Natural killer cell treated with Interleukin-12 subunit alpha and Interleukin-12 subunit beta and Interleukin-15 and Interleukin-18, amount 100 ng/mL, for 72 hours (primary cell): ENCODE results near the gene ABCF1. TPM values are rescaled to one million over a fixed set of nuclear protein-coding genes. Genes with fewer than 3 reads are reported as not detected.
"Not testable (repeated sequence)": the region's sequence is repeated elsewhere in the genome, so short reads cannot be mapped to it uniquely, and the experiment has no call there.

ENCODE experiments used
- ATAC-seq, 2 donors: fragments of 150-1000 bp; cut with Tn5 transposase in 1 of 2; sonication (Bioruptor Pico), chemical (Tn5 transposase) in 1 of 2; 2 replicates each; pipeline ENCODE4 v1.10.0; 2021
- DNase-seq: peaks from one replicate; pipeline ENCODE4 v3.0.0; 2022; ENCODE audit warnings: low spot score
- H3K27ac Mint-ChIP-seq, 2 donors: 1 replicate in 1 of 2; 2 replicates in 1 of 2; pipeline ENCODE4 v1.8.0; 2022; ENCODE audit warnings: mixed read lengths in 2 of 2, mild to moderate bottlenecking in 1 of 2, moderate library complexity in 1 of 2
- H3K27me3 Mint-ChIP-seq, 2 donors: 1 replicate in 1 of 2; 2 replicates in 1 of 2; pipeline ENCODE4 v1.8.0; 2022; ENCODE audit warnings: mixed read lengths in 2 of 2
- H3K36me3 Mint-ChIP-seq: one replicate; pipeline ENCODE4 v1.8.0; 2022; ENCODE audit warnings: mixed read lengths
- H3K4me1 Mint-ChIP-seq, 2 donors: 1 replicate in 1 of 2; 2 replicates in 1 of 2; pipeline ENCODE4 v1.8.0; 2022; ENCODE audit warnings: low read depth in 2 of 2, mixed read lengths in 2 of 2, mild to moderate bottlenecking in 1 of 2
- H3K4me3 Mint-ChIP-seq: one replicate; pipeline ENCODE4 v1.8.0; 2022; ENCODE audit warnings: mixed read lengths
- H3K9me3 Mint-ChIP-seq: 2 replicates; pipeline ENCODE4 v1.8.0; 2022; ENCODE audit warnings: mixed read lengths
- total RNA-seq, 2 donors: library from RNA; stranded (reverse); gene quantifications; one replicate each; pipeline ENCODE4 v1.2.3, GENCODE V29; 2022

Gene ABCF1
- 100 to 1,000 TPM in 1 of 2 donors, 10 to 100 TPM in 1; 94.8 to 122 TPM for total RNA-seq

GRCh38 chr6:30571075-30571761, at the start of gene ABCF1:
Gene ABCF1, plus strand, starts transcription at chr6:30571442. Its CDS starts 46 bp downstream, at chr6:30571488.
- Mint-ChIP-seq H3K4me1 (peaks cover 48 to 61% of the 10 kb centered on the region in 2 donors), H3K27me3 (no peaks in the 10 kb centered on the region), H3K36me3 (peaks cover 15% of the 10 kb centered on the region), H3K4me3 (peak within 1 kb of the TSS; percentile 98), H3K27ac (peak within 1 kb of the TSS; percentile 93 to 94), H3K9me3 (no peaks in the 10 kb centered on the region)
- ATAC-seq (peak; percentile 97 to 98), DNase-seq (peak; percentile 100)

- Mint-ChIP-seq H3K36me3 (peaks cover 19% of the 10 kb centered on the region), H3K4me1 (peaks cover 39 to 40% of the 10 kb centered on the region in 2 donors)
- not testable (repeated sequence) for ATAC-seq, H3K9me3 Mint-ChIP-seq, H3K27me3 Mint-ChIP-seq, DNase-seq, H3K27ac Mint-ChIP-seq, H3K4me3 Mint-ChIP-seq
Measured at GRCh38 chr6:30521952-30522351, 49.3 kb upstream of the ABCF1 start.

GRCh38 chr6:30526444-30526843, 44.8 kb upstream of the ABCF1 start:
- not testable (repeated sequence) for H3K27me3 Mint-ChIP-seq, ATAC-seq, H3K9me3 Mint-ChIP-seq, DNase-seq
- Mint-ChIP-seq H3K4me3 (peak overlapping the region; percentile 43), H3K36me3 (peaks cover 19% of the 10 kb centered on the region), H3K27ac (peak overlapping the region; percentile 22), H3K4me1 (peaks cover 50 to 60% of the 10 kb centered on the region in 2 donors)

DNA sequence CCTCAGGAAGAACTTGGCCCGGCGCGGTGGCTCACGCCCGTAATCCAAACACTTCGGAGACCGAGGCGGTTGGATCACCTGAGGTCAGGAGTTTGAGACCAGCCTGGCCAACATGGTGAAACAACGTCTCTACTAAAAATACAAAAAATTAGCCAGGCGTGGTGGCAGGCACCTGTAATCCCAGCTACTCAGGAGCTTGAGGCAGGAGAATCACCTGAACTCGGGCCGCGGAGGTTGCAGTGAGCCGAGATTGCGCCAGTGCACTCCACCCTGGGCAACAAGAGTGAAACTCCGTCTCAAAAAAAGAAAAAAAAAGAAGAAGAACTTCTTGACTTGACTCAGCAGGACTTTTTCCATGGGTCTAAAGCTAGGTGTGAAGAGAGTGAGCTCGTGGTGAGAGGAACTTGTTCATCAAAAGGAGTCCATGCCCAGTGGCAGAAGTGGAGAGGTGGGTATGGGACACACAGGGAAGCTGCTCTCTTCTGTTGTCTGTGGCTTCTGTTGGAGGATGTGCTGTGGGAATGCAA, 41.8 kb upstream of the ABCF1 start:
- H3K4me1 Mint-ChIP-seq: peaks cover 49 to 66% of the 10 kb centered on the region in 2 donors
- H3K27ac Mint-ChIP-seq: peak overlapping the region; percentile 80 to 87
- not testable (repeated sequence) for DNase-seq

DNA sequence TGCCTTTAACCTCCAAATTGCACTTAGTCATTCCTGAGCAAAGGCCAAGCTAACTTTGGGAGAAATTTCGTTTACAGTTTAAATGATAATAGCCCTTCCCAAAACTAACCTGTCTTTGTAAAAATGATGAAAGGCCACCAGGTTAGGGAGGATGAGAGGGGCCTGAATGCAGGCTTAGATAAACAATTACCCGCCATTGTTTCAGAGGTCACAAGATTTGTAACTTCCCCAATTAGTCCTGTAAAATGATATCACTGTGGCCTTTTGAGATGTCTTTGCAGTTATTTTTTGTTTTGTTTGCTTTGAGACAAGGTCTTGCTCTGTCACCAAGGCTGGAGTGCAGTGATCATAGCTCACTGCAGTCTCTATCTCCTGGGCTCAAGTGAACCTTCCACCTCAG, 41.2 kb upstream of the ABCF1 start:
- Mint-ChIP-seq H3K27me3 (no peaks in the 10 kb centered on the region), H3K9me3 (no peaks in the 10 kb centered on the region), H3K4me1 (peaks cover 45 to 62% of the 10 kb centered on the region in 2 donors), H3K27ac (peak overlapping the region; percentile 80 to 87), H3K36me3 (no peaks in the 10 kb centered on the region), H3K4me3 (peak overlapping the region; percentile 73)
- no peak for ATAC-seq
- DNase-seq: no peak

More for the DNA sequence above, 41.8 kb upstream of the ABCF1 start:
- H3K27me3 Mint-ChIP-seq, H3K9me3 Mint-ChIP-seq, H3K36me3 Mint-ChIP-seq: not testable (repeated sequence)
- ATAC-seq: peak; percentile 82 to 84
- peak overlapping the region; percentile 73 for H3K4me3 Mint-ChIP-seq

GRCh38 chr6:30533460-30534294, 37.6 kb upstream of the ABCF1 start:
- peaks cover 21 to 33% of the 10 kb centered on the region in 2 donors for H3K4me1 Mint-ChIP-seq

DNA sequence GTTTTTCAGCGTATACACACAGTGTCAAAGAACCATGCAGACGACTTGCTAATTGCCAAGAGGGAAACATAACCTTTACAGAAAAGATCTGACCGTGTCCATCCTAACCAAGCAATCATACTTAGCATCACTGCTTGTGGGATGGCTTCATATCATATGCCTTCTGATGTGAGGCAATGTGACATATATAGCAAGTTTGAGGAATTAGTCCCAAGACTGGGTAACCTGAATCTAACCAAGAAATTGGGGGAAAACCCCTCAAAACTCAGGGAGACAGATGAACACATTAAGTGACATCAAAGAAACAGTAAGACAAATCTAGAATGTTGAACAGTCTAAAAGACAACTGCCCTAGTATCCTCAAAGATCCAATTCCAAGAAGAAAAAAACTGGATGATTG, 33.3 kb upstream of the ABCF1 start:
- no peak overlapping the region for H3K27ac Mint-ChIP-seq
- peaks cover 13 to 24% of the 10 kb centered on the region in 2 donors for H3K4me1 Mint-ChIP-seq
- no peak for ATAC-seq
- no peak for DNase-seq
- no peaks in the 10 kb centered on the region for H3K36me3 Mint-ChIP-seq
- no peak overlapping the region for H3K4me3 Mint-ChIP-seq
- H3K27me3 Mint-ChIP-seq: no peaks in the 10 kb centered on the region
- H3K9me3 Mint-ChIP-seq: no peaks in the 10 kb centered on the region

More at GRCh38 chr6:30533460-30534294, 37.6 kb upstream of the ABCF1 start:
- Mint-ChIP-seq H3K27ac (peak overlapping the region; percentile 65 to 96), H3K36me3 (no peaks in the 10 kb centered on the region), H3K4me3 (peak overlapping the region; percentile 55), H3K9me3 (no peaks in the 10 kb centered on the region), H3K27me3 (no peaks in the 10 kb centered on the region)
- DNase-seq: no peak
- ATAC-seq: no peak

DNA sequence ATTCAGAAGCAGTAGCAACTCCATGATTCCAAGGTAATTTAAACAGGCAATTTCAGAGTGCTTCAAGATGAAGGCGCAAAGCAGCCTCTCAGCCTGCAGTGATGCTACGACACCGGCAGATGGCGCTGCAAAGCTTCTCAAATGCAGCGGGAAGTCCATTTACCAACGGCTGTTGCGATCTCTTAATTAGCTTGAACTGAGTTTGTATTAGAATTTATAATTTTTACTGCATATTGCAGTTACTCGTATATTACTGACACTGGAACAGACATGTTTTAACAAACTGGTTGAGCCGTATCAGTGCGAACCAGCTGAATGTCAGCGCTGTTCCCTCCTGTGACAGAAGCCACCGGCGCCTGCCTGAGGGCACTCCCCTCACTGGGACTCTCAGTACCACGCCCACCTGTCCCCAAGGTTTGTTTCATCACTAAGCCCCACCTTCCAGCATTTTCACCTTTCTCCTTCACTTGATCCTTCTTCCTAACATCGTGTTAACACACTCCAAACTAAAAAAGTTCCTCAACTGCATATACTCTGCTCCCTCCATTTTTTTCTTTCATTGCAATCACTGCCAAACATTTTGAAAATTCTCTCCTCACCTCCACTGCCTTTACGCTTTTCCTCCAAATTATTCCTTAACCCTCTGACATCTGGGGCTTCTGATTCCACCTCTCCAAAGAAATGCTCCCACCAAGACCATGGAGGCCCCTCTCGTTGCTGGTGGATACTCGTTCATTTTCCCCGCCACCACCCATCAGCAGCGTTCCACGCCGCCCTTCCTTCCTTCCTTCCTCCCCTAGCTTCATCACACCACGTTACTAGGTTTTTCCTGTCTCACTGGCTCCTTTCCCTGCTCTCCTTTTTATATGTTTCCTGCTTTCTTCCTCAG, 29.5 kb upstream of the ABCF1 start:
- ATAC-seq (peak; percentile 79 to 86), DNase-seq (peak; percentile 88)
- no peaks in the 10 kb centered on the region for H3K27me3 Mint-ChIP-seq
- peaks cover 28 to 34% of the 10 kb centered on the region in 2 donors for H3K4me1 Mint-ChIP-seq
- H3K36me3 Mint-ChIP-seq: no peaks in the 10 kb centered on the region
- peak overlapping the region; percentile 85 for H3K4me3 Mint-ChIP-seq
- H3K9me3 Mint-ChIP-seq: no peaks in the 10 kb centered on the region
- H3K27ac Mint-ChIP-seq: peak overlapping the region; percentile 16 to 36

GRCh38 chr6:30542404-30542725, 28.9 kb upstream of the ABCF1 start:
- no peaks in the 10 kb centered on the region for H3K27me3 Mint-ChIP-seq
- H3K4me3 Mint-ChIP-seq: peak overlapping the region; percentile 85
- peaks cover 28 to 34% of the 10 kb centered on the region in 2 donors for H3K4me1 Mint-ChIP-seq
- DNase-seq (no peak), ATAC-seq (peak in 1 of 2 donors; percentile 64)
- peak overlapping the region; percentile 16 to 36 for H3K27ac Mint-ChIP-seq
- H3K9me3 Mint-ChIP-seq: no peaks in the 10 kb centered on the region
- no peaks in the 10 kb centered on the region for H3K36me3 Mint-ChIP-seq

GRCh38 chr6:30542915-30543314, 28.3 kb upstream of the ABCF1 start:
- peak overlapping the region; percentile 85 for H3K4me3 Mint-ChIP-seq
- peaks cover 28 to 34% of the 10 kb centered on the region in 2 donors for H3K4me1 Mint-ChIP-seq
- H3K27ac Mint-ChIP-seq: peak overlapping the region; percentile 16 to 36
- no peaks in the 10 kb centered on the region for H3K27me3 Mint-ChIP-seq
- H3K36me3 Mint-ChIP-seq: no peaks in the 10 kb centered on the region
- ATAC-seq: no peak
- H3K9me3 Mint-ChIP-seq: no peaks in the 10 kb centered on the region
- no peak for DNase-seq

- Mint-ChIP-seq H3K4me3 (no peak overlapping the region), H3K27me3 (no peaks in the 10 kb centered on the region), H3K27ac (no peak overlapping the region), H3K9me3 (no peaks in the 10 kb centered on the region), H3K36me3 (peaks cover 8% of the 10 kb centered on the region), H3K4me1 (peaks cover 28 to 34% of the 10 kb centered on the region in 2 donors)
- ATAC-seq (no peak), DNase-seq (no peak)
Measured at GRCh38 chr6:30543821-30544220, 27.4 kb upstream of the ABCF1 start.

DNA sequence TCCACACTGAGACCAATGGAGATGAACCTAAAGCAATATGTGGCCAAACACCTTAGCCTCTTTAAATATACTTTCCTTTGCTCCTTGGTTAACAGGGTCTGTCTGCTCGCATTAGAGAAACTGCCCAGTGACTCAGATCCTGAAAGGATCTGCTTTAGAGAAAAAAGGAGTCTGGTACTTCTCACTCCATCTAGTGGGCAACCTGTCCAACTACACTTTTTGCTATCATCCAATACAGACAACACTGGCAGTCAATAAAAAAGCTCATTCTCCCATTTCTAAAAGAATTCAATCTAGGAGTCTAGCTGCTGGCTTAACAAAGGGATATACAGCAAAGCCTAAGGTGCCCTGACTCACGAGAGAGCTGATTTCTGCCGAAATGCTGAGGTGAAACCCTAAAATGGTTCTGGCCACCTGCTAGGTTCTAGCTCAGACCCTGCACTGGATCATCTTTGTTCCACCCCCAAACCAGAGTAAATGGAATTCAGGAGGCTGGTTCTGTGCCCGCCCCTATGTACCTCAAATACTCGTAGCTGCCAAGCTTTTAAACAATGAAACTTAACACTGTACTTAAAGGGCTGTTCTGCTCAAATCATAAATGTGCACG, 26.5 kb upstream of the ABCF1 start:
- Mint-ChIP-seq H3K4me3 (no peak overlapping the region), H3K36me3 (peaks cover 18% of the 10 kb centered on the region), H3K4me1 (peaks cover 28 to 34% of the 10 kb centered on the region in 2 donors), H3K27me3 (no peaks in the 10 kb centered on the region), H3K9me3 (no peaks in the 10 kb centered on the region), H3K27ac (peak overlapping the region in 1 of 2 donors; percentile 67)
- ATAC-seq (peak; percentile 65 to 74), DNase-seq (no peak)

GRCh38 chr6:30547454-30547853, 23.8 kb upstream of the ABCF1 start:
- Mint-ChIP-seq H3K4me1 (peaks cover 20 to 23% of the 10 kb centered on the region in 2 donors), H3K27ac (no peak overlapping the region), H3K27me3 (no peaks in the 10 kb centered on the region), H3K9me3 (no peaks in the 10 kb centered on the region), H3K4me3 (no peak overlapping the region), H3K36me3 (peaks cover 31% of the 10 kb centered on the region)
- ATAC-seq (no peak), DNase-seq (no peak)
